WTC11 (cell line): ENCODE data around the gene DYRK2. TPM values are rescaled to one million over a fixed set of nuclear protein-coding genes. Genes with fewer than 3 reads are reported as not detected.

ENCODE experiments used
- ATAC-seq: fragments of 200-7000 bp; cut with Tn5 transposase; 2 replicates; pipeline ENCODE4 v1.10.0; 2021; ENCODE audit warnings: mild to moderate bottlenecking, moderate library complexity
- CTCF ChIA-PET: fragments of 300-600 bp; sonication (Branson Sonifier 250); formaldehyde crosslinking; loops from one replicate; lab custom pipeline; 2021; ENCODE audit warnings: antibody characterized with exemption; lab: Charles Lee
- POLR2A ChIA-PET: fragments of 350-600 bp; sonication (Branson Sonifier 250); formaldehyde crosslinking; loops from one replicate; lab custom pipeline; 2021; ENCODE audit warnings: antibody characterized with exemption; lab: Charles Lee
- DNase-seq: peaks from one replicate; pipeline ENCODE4 v3.0.0; 2021; ENCODE audit warnings: low spot score
- H3K27ac Mint-ChIP-seq: 2 replicates; pipeline ENCODE4 v1.8.0; 2021; ENCODE audit warnings: mixed read lengths
- H3K27me3 Mint-ChIP-seq: 2 replicates; pipeline ENCODE4 v1.8.0; 2021; ENCODE audit warnings: low read depth, mild to moderate bottlenecking, moderate library complexity, mixed read lengths
- H3K36me3 Mint-ChIP-seq: 2 replicates; pipeline ENCODE4 v1.8.0; 2021; ENCODE audit warnings: mixed read lengths
- H3K4me1 Mint-ChIP-seq: 2 replicates; pipeline ENCODE4 v1.8.0; 2022; ENCODE audit warnings: mixed read lengths
- H3K4me3 Mint-ChIP-seq: 2 replicates; pipeline ENCODE4 v1.8.0; 2021; ENCODE audit warnings: mild to moderate bottlenecking, moderate library complexity, mixed read lengths
- H3K9me3 Mint-ChIP-seq: 2 replicates; pipeline ENCODE4 v1.8.0; 2021; ENCODE audit warnings: mixed read lengths
- ARID4B ChIP-seq: sonication (generic); formaldehyde crosslinking; IDR thresholded peaks from 2 replicates; pipeline ENCODE4 v1.8.0; 2023; ENCODE audit warnings: missing genetic modification reagents, mild to moderate bottlenecking, borderline replicate concordance
- E2F5 ChIP-seq: sonication (generic); formaldehyde crosslinking; IDR thresholded peaks from 2 replicates; pipeline ENCODE4 v1.8.1; 2022; ENCODE audit warnings: mild to moderate bottlenecking, moderate library complexity, missing genetic modification reagents
- ELF4 ChIP-seq: sonication (generic); formaldehyde crosslinking; IDR thresholded peaks from 2 replicates; pipeline ENCODE4 v1.8.1; 2022; ENCODE audit warnings: low read depth, mild to moderate bottlenecking, moderate library complexity, missing genetic modification reagents
- EMX1 ChIP-seq: fragments of 250-450 bp; sonication (Bioruptor Pico); IDR thresholded peaks from 2 replicates; pipeline ENCODE4 v1.8.0; 2021; ENCODE audit warnings: mild to moderate bottlenecking
- FOXK1 ChIP-seq: sonication (generic); formaldehyde crosslinking; IDR thresholded peaks from 2 replicates; pipeline ENCODE4 v1.8.0; 2022; ENCODE audit warnings: mild to moderate bottlenecking, moderate library complexity, missing genetic modification reagents
- FOXP1 ChIP-seq: sonication (generic); formaldehyde crosslinking; IDR thresholded peaks from 2 replicates; pipeline ENCODE4 v1.8.0; 2022; ENCODE audit warnings: missing genetic modification reagents, mild to moderate bottlenecking, moderate library complexity, borderline replicate concordance
- JUN ChIP-seq: sonication (generic); formaldehyde crosslinking; IDR thresholded peaks from 2 replicates; pipeline ENCODE4 v1.8.0; 2023; ENCODE audit warnings: mild to moderate bottlenecking, missing genetic modification reagents
- NR3C1 ChIP-seq: sonication (generic); formaldehyde crosslinking; conservative IDR thresholded peaks from 2 replicates; pipeline ENCODE4 v1.8.1; 2023; ENCODE audit warnings: low read depth, mild to moderate bottlenecking, missing genetic modification reagents
- SOX15 ChIP-seq: fragments of 250-450 bp; sonication (Bioruptor Pico); IDR thresholded peaks from 2 replicates; pipeline ENCODE4 v1.9.0; 2021; ENCODE audit warnings: mild to moderate bottlenecking
- TCF7 ChIP-seq: sonication (generic); formaldehyde crosslinking; IDR thresholded peaks from 2 replicates; pipeline ENCODE4 v1.8.0; 2022; ENCODE audit warnings: mild to moderate bottlenecking, low read depth, missing genetic modification reagents, moderate library complexity
- TEAD1 ChIP-seq: sonication (generic); formaldehyde crosslinking; IDR thresholded peaks from 2 replicates; pipeline ENCODE4 v1.8.0; 2022; ENCODE audit warnings: mild to moderate bottlenecking, missing genetic modification reagents
- ZNF219 ChIP-seq: sonication (generic); formaldehyde crosslinking; IDR thresholded peaks from 2 replicates; pipeline ENCODE4 v1.8.0; 2023; ENCODE audit warnings: missing genetic modification reagents, mild to moderate bottlenecking, borderline replicate concordance
- ZNF232 ChIP-seq: sonication (generic); formaldehyde crosslinking; IDR thresholded peaks from 2 replicates; pipeline ENCODE4 v1.8.0; 2022; ENCODE audit warnings: mild to moderate bottlenecking, missing genetic modification reagents
- ZNF396 ChIP-seq: fragments of 250-450 bp; sonication (Bioruptor Pico); IDR thresholded peaks from 2 replicates; pipeline ENCODE4 v1.8.0; 2021; ENCODE audit warnings: mild to moderate bottlenecking, moderate library complexity, borderline replicate concordance
- ZNF532 ChIP-seq: fragments of 250-450 bp; sonication (Bioruptor Pico); IDR thresholded peaks from 2 replicates; pipeline ENCODE4 v1.9.0; 2021; ENCODE audit warnings: mild to moderate bottlenecking, borderline replicate concordance
- ZNF671 ChIP-seq: fragments of 250-450 bp; sonication (Bioruptor Pico); IDR thresholded peaks from 2 replicates; pipeline ENCODE4 v1.8.0; 2021; ENCODE audit warnings: mild to moderate bottlenecking
- total RNA-seq: library from RNA; stranded (reverse); gene quantifications from 3 replicates; pipeline ENCODE4 v1.2.3, GENCODE V29; 2021
- TF ChIP-seq, protein P1 (sequence below): fragments of 250-450 bp; sonication (Bioruptor Pico); conservative IDR thresholded peaks from 2 replicates; pipeline ENCODE4 v1.9.0; 2021; ENCODE audit warnings: mild to moderate bottlenecking
- TF ChIP-seq, protein P2 (sequence below): sonication (generic); formaldehyde crosslinking; IDR thresholded peaks from 2 replicates; pipeline ENCODE4 v1.8.0; 2022; ENCODE audit warnings: mild to moderate bottlenecking, missing genetic modification reagents

Gene DYRK2
- total RNA-seq, 1 experiment from 2014 or later, result 36.1 TPM

- no peak for DNase-seq
- Mint-ChIP-seq H3K27ac (no peak overlapping the region), H3K36me3 (no peaks in the 10 kb centered on the region), H3K9me3 (no peaks in the 10 kb centered on the region), H3K27me3 (peaks cover 15% of the 10 kb centered on the region)
- POLR2A ChIA-PET, result no interaction called here
- no peak for TF ChIP-seq ZNF219 (CRISPR knock-in tag)
- no peak for TF ChIP-seq ZNF532
- no peak for TF ChIP-seq ARID4B (CRISPR knock-in tag)
- TF ChIP-seq, protein P1, sequence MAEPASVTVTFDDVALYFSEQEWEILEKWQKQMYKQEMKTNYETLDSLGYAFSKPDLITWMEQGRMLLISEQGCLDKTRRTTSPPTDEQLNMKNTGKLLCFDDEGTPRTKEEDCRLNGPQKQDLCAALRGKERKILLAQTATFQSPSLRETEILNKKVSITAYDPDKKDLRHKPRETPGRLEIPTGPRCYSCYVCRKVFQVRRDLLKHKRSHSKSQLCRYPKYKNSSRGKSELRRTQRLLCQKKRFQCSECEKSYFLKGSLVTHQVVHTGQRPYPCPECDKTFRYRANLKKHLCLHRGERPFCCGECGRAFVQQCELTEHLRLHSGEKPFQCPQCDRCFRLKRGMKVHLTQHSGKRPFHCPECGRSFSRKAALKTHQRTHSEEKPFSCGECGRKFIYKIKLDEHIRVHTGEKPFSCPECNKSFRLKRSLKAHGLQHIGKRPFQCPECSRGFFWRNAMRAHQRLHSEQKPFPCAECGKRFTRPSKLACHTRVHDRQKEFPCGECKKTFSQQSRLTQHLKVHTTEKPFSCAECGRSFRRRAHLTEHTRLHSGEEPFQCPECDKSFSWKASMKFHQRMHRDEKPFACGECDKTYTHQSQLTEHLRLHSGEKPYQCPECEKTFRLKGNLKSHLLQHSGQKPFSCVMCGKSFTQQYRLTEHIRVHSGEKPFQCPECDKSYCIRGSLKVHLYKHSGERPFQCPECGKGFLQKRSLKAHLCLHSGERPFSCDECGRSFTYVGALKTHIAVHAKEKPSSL (CRISPR knock-in tag), result no peak
- TF ChIP-seq TEAD1, result no peak
- TF ChIP-seq TCF7 (CRISPR knock-in tag), result no peak
- no peak for TF ChIP-seq ZNF396 (CRISPR knock-in tag)
- no peak for TF ChIP-seq SOX15 (CRISPR knock-in tag)
- TF ChIP-seq, all 79 proteins: peak for 0
- no peak for ATAC-seq
- Mint-ChIP-seq H3K4me1 (peaks cover 19% of the 10 kb centered on the region), H3K4me3 (no peak overlapping the region)
- CTCF ChIA-PET, result no interaction called here
Observed at GRCh38 chr12:67637718-67638117, 10.8 kb upstream of the DYRK2 start.

DNA sequence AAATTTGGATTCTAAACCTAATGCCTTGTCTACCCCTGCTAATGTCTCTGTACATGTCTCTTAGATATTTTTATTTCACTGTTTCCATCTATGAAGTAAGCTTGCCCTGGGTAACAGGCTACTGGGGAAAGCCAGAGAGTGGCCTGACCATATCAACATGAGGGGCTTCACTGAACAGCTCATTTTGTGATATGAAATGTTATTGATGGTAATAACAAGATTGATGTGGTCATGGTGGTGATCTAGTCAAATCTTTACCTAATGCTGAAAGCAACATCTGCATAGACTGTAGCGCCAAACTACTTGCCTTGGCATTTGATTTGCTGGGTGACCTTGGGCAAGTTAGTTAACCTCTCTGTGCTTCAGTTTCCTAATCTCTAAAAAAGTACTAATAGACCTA lies 9.9 kb upstream of the DYRK2 start:
- H3K4me1 Mint-ChIP-seq, result peaks cover 11% of the 10 kb centered on the region
- ATAC-seq (no peak), DNase-seq (no peak)
- no peaks in the 10 kb centered on the region for H3K36me3 Mint-ChIP-seq
- no peak overlapping the region for H3K4me3 Mint-ChIP-seq
- H3K9me3 Mint-ChIP-seq, result no peaks in the 10 kb centered on the region
- CTCF ChIA-PET, result interaction anchor here (1.1 kb wide), 1 partner anchor 9 kb away, joined by 6 read pairs; the partner anchor contains the start of gene DYRK2
- no peak overlapping the region for H3K27ac Mint-ChIP-seq
- POLR2A ChIA-PET, result no interaction called here
- H3K27me3 Mint-ChIP-seq, result peaks cover 5% of the 10 kb centered on the region
- TF ChIP-seq ZNF532 (no peak), JUN (no peak), ELF4 (CRISPR knock-in tag) (no peak), EMX1 (no peak), FOXP1 (CRISPR knock-in tag) (no peak), ZNF232 (CRISPR knock-in tag) (no peak), FOXK1 (no peak), SOX15 (CRISPR knock-in tag) (no peak), ZNF671 (CRISPR knock-in tag) (no peak), TCF7 (CRISPR knock-in tag) (no peak), E2F5 (no peak), NR3C1 (CRISPR knock-in tag) (no peak)
- TF ChIP-seq, protein P2, sequence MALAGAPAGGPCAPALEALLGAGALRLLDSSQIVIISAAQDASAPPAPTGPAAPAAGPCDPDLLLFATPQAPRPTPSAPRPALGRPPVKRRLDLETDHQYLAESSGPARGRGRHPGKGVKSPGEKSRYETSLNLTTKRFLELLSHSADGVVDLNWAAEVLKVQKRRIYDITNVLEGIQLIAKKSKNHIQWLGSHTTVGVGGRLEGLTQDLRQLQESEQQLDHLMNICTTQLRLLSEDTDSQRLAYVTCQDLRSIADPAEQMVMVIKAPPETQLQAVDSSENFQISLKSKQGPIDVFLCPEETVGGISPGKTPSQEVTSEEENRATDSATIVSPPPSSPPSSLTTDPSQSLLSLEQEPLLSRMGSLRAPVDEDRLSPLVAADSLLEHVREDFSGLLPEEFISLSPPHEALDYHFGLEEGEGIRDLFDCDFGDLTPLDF (CRISPR knock-in tag), result no peak
